MCF 10A (cell line): ENCODE data around the gene RLN2. TPM values are rescaled to one million over a fixed set of nuclear protein-coding genes. Genes with fewer than 3 reads are reported as not detected.
"Not testable (repeated sequence)": the region's sequence is repeated elsewhere in the genome, so short reads cannot be mapped to it uniquely, and the experiment has no call there.

Experiments used
- Bru-seq: library from RNA; stranded (reverse); fragments of 400-500 nt; gene quantifications from one replicate; lab custom pipeline; 2021; lab: Mats Ljungman, UMichigan
- BruChase-seq, 2 experiments: library from RNA; stranded (reverse); fragments of 400-500 nt; gene quantifications; one replicate each; lab custom pipeline; 2021; lab: Mats Ljungman, UMichigan
- BruUV-seq: library from RNA; stranded (reverse); fragments of 400-500 nt; replicated peaks from 2 replicates; lab custom pipeline; 2021; lab: Mats Ljungman, UMichigan
- CTCF ChIA-PET: fragments of 300-600 bp; sonication (Branson Sonifier 250); formaldehyde crosslinking; extraction: SDS; loops from one replicate; lab custom pipeline; 2021; ENCODE audit warnings: antibody characterized with exemption, inconsistent platforms; lab: Yijun Ruan, JAX
- POLR2A ChIA-PET: fragments of 300-600, 350-650 bp; sonication (Branson Sonifier 250); formaldehyde crosslinking; extraction: SDS; loops from one replicate; lab custom pipeline; 2020; ENCODE audit warnings: antibody characterized with exemption, inconsistent platforms; lab: Yijun Ruan, JAX
- DNase-seq: peaks from one replicate; pipeline ENCODE4 v3.0.0-alpha.2; 2018; ENCODE audit not compliant: unreplicated experiment
- H3K27ac Mint-ChIP-seq: one replicate; pipeline ENCODE4 v1.8.0; 2022; ENCODE audit warnings: mild to moderate bottlenecking, low read depth, mixed read lengths; ENCODE audit not compliant: unreplicated experiment
- H3K27me3 Mint-ChIP-seq: one replicate; pipeline ENCODE4 v1.8.0; 2022; ENCODE audit warnings: mixed read lengths; ENCODE audit not compliant: insufficient read depth, unreplicated experiment
- H3K36me3 Mint-ChIP-seq: one replicate; pipeline ENCODE4 v1.8.0; 2022; ENCODE audit warnings: mild to moderate bottlenecking, moderate library complexity, mixed read lengths; ENCODE audit not compliant: insufficient read depth, unreplicated experiment
- H3K4me1 Mint-ChIP-seq: one replicate; pipeline ENCODE4 v1.8.0; 2022; ENCODE audit warnings: mixed read lengths; ENCODE audit not compliant: insufficient read depth, unreplicated experiment
- H3K4me3 Mint-ChIP-seq: one replicate; pipeline ENCODE4 v1.8.0; 2022; ENCODE audit warnings: mild to moderate bottlenecking, moderate library complexity, mixed read lengths; ENCODE audit not compliant: unreplicated experiment
- H3K9me3 Mint-ChIP-seq: one replicate; pipeline ENCODE4 v1.8.0; 2022; ENCODE audit warnings: mixed read lengths; ENCODE audit not compliant: unreplicated experiment
- intact Hi-C: fragments of 100-400 bp; cut with micrococcal nuclease; formaldehyde crosslinking; loops from 2 replicates; pipeline ENCODE4 v1.14.1; 2022
- long read RNA-seq: library from polyadenylated mRNA; stranded (forward); transcript quantifications from one replicate; pipeline ENCODE4 v2.0.0, GENCODE V29; 2022
- total RNA-seq: library from RNA; stranded (reverse); gene quantifications from 2 replicates; pipeline ENCODE4 v1.2.3, GENCODE V29; 2022
- TF ChIP-seq, protein P1 (sequence below): fragments of 200-600 bp; IDR thresholded peaks from one replicate; pipeline ENCODE4 v1.8.0; 2022; ENCODE audit warnings: antibody characterized with exemption, mild to moderate bottlenecking; ENCODE audit not compliant: unreplicated experiment

The RLN2 gene, protein sequence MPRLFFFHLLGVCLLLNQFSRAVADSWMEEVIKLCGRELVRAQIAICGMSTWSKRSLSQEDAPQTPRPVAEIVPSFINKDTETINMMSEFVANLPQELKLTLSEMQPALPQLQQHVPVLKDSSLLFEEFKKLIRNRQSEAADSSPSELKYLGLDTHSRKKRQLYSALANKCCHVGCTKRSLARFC
- not detected in 2 replicates for total RNA-seq
- not detected for Bru-seq, nascent RNA
- BruChase-seq, experiment 1, labeled RNA remaining after a 6-hour chase: percentile 11 among the genes with signal in this experiment
- BruChase-seq, experiment 2, labeled RNA remaining after a 2-hour chase: percentile 19 among the genes with signal in this experiment
- long read RNA-seq: 0 reads

GRCh38 chr9:5303840-5304795, at the start of gene RLN2:
Gene RLN2 (minus strand): TSS chr9:5304716. CDS start chr9:5304580, 136 bp downstream.
- H3K9me3 Mint-ChIP-seq, H3K36me3 Mint-ChIP-seq, intact Hi-C loops, H3K27me3 Mint-ChIP-seq, POLR2A ChIA-PET, H3K4me1 Mint-ChIP-seq, H3K27ac Mint-ChIP-seq, BruUV-seq: not testable (repeated sequence)
- CTCF ChIA-PET: interaction anchor here (0.6 kb wide), 1 partner anchor 642 kb away, joined by 3 read pairs; no protein-coding TSS in a partner anchor
- DNase-seq: peak; percentile 18
- peak within 1 kb of the TSS; percentile 16 for H3K4me3 Mint-ChIP-seq

DNA sequence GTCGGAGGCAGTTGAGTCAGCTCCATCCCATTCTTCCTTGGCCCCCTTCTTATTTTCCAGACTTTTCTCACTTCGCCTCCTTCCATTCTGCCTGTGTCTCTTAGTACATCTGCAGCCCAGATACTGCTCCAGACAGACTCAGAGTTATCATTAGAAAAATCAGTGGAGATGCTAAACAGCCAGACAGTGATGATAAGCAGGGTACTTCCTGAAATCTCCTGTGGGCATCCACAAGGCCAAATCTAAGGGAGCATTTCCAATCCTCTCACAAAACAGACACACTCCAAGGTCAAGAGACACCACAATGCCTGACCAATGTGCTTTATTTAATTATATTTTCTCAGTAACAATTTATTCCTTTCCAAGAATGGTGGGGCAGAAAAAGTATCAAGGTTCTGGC, 49.7 kb upstream of the RLN2 start:
- TF ChIP-seq, protein P1, sequence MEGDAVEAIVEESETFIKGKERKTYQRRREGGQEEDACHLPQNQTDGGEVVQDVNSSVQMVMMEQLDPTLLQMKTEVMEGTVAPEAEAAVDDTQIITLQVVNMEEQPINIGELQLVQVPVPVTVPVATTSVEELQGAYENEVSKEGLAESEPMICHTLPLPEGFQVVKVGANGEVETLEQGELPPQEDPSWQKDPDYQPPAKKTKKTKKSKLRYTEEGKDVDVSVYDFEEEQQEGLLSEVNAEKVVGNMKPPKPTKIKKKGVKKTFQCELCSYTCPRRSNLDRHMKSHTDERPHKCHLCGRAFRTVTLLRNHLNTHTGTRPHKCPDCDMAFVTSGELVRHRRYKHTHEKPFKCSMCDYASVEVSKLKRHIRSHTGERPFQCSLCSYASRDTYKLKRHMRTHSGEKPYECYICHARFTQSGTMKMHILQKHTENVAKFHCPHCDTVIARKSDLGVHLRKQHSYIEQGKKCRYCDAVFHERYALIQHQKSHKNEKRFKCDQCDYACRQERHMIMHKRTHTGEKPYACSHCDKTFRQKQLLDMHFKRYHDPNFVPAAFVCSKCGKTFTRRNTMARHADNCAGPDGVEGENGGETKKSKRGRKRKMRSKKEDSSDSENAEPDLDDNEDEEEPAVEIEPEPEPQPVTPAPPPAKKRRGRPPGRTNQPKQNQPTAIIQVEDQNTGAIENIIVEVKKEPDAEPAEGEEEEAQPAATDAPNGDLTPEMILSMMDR: no peak
- DNase-seq: no peak
- Mint-ChIP-seq H3K4me1 (no peaks in the 10 kb centered on the region), H3K9me3 (no peaks in the 10 kb centered on the region), H3K36me3 (no peaks in the 10 kb centered on the region), H3K4me3 (no peak overlapping the region), H3K27me3 (no peaks in the 10 kb centered on the region), H3K27ac (no peak overlapping the region)
- BruUV-seq: no TSS peak
- intact Hi-C loops: no loop called here
- ChIA-PET POLR2A (no interaction called here), CTCF (no interaction called here)

- ChIA-PET CTCF (no interaction called here), POLR2A (no interaction called here)
- intact Hi-C loops: no loop called here
- DNase-seq: no peak
- TF ChIP-seq, protein P1: no peak
- Mint-ChIP-seq H3K36me3 (no peaks in the 10 kb centered on the region), H3K4me1 (no peaks in the 10 kb centered on the region), H3K27me3 (no peaks in the 10 kb centered on the region), H3K4me3 (no peak overlapping the region), H3K27ac (no peak overlapping the region), H3K9me3 (peaks cover 3% of the 10 kb centered on the region)
- no TSS peak for BruUV-seq
Measured at GRCh38 chr9:5352637-5353248, 48.2 kb upstream of the RLN2 start.

DNA sequence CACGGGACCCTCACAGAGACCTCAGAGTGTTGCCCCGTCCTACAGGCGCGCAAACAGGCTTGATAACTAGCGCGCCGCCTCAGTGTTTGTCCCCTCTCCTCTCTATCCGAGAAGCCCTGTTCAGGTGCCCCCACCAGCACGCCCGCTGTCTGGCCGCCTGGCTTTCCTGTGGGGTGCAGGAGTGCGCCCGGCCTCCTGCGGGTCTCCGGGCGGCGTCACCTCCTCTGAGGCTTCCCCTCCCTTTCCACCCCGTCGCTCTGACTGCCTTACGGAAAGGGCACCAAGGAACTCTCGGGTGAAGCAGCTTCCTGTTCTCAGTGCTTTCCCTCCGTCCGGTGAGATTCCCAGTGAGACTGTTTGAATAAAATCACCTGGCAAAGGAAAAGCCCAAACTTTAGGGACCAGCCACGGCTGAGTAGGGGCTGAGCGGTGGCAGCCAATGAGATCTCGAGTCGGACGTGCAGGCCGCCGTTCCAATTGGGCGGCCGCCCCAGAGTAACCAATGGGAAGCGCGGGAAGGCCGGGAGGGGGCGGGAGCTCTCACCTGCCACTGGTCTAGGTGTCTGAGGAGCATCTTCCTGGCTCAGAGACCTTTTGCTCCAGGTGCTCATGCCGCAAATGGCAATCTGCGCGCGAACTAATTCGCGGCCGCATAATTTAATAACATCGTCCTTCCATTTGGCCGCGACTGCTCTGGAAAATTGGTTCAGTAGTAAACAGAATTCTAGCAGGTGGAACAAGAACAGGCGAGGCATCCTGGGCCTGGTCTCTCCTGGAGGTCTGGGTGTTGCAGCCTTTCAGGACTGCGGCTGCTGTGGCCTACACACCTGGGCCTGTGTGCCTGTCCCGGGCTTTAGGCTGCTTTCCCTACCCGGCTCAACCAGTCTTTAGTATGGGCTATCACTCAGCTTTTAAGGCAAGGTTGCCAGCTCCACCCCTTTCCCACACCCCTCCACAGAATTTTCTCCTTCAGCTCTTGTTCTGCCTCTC, 34.8 kb upstream of the RLN2 start, which contains the start of gene RLN1:
TSS of gene RLN1 (minus strand) at position 885 of the 990 bp plus-strand sequence. CDS start at position 755, 130 bp downstream.
- H3K36me3 Mint-ChIP-seq, H3K4me1 Mint-ChIP-seq, H3K4me3 Mint-ChIP-seq, BruUV-seq, H3K9me3 Mint-ChIP-seq, POLR2A ChIA-PET, CTCF ChIA-PET, intact Hi-C loops, DNase-seq, H3K27ac Mint-ChIP-seq: not testable (repeated sequence)
- H3K27me3 Mint-ChIP-seq: peaks cover 11% of the 10 kb centered on the region
